AG10803 (cell line): ENCODE data around the gene PCGF1.

ENCODE experiments used
- DNase-seq: peaks from one replicate; pipeline ENCODE4 v3.0.0; 2010; ENCODE audit warnings: low read depth
- H3K4me3 ChIP-seq: 2 replicates; pipeline ENCODE4 v1.5.1; 2011; ENCODE audit warnings: mild to moderate bottlenecking, low read length, control low read depth
- CTCF ChIP-seq: conservative IDR thresholded peaks from 2 replicates; pipeline ENCODE4 v1.5.1; 2011; ENCODE audit warnings: mild to moderate bottlenecking, low read length, control low read depth, inconsistent platforms

The PCGF1 gene

DNA sequence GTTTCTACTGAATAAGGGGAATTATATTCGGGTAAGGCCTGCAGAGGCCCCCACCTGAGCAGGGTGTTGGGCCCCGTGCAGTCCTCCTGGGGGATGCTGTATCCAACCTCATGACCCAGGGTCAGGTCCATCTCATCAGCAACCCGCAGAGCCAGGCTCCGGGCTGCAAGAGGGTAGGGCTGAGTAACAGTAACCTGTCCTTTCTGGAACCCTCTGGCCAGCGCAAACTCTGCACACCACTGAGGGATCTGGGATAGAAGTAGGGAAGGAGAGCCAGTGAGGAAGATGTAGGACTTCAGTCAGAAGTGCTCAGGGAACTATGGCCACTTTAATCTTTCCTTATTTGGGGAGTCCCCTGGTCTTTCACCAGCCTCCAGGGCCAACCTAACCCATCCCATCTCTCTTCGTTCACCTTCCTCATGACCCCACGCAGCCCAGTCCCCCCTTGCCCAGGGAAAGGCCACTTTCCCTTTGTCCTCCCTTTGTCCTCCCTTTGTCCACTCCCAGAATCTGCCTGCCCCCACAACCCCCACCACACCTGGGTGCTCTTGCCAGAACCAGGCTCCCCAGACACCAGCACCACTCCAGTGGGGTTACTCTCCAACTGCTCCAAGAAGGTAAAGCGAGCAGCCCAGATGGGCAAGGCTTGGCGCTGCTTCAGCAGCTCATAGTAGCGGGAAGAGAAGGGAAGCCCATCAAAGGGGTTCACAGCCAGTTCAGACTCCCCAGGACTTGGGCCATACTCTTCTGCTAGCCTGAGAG lies 17.6 kb upstream of the PCGF1 start:
- no peak for TF ChIP-seq CTCF
- DNase-seq: no peak
- no peak overlapping the region for H3K4me3 ChIP-seq

- no peak overlapping the region for H3K4me3 ChIP-seq
- TF ChIP-seq CTCF: no peak
- DNase-seq: no peak
These were observed 16.5 kb upstream of the PCGF1 start for GRCh38 chr2:74524005-74524404.

DNA sequence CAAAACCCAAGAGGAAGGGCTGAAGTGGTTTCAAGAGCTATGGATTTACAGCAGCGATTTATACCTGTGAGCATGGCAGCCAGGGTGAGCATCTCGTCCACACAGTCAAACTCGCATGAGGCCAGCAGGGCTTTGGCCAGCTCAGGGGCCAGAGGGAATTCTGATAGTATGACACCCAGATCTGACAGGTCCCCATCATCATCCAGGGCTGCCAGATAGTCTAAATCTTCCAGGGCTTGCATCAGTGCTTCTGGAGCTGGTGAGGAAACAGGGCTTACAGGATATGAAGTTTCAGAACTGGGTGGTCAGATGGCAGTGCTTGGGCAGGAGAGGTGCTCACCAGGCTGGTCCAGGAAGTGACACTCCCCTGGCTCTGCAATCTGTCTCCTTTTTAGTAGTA lies 15.0 kb upstream of the PCGF1 start:
- no peak for DNase-seq
- no peak overlapping the region for H3K4me3 ChIP-seq
- TF ChIP-seq CTCF: no peak

DNA sequence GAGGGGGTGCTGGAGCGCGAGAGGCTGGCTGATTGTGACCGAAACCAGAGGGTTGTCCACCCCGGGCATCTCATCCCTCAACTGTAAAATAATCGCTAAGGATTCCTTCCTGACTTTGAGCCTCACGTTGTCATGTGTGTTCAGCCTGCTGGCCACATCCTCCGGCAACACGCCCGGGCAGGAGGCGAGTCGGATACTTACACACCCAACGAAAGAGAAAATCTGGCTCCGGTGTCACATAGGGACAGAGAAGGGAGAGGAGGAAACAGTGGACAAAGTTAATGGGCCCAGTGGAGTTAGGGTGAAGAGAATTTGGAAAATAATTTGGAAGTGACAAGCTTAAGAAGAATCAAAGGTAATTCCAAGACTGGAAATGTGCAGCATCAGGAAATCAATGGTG lies 9.2 kb upstream of the PCGF1 start:
- TF ChIP-seq CTCF: no peak
- H3K4me3 ChIP-seq: no peak overlapping the region
- no peak for DNase-seq

GRCh38 chr2:74515981-74516633 lies 8.6 kb upstream of the PCGF1 start:
- TF ChIP-seq CTCF: no peak
- DNase-seq: peak; percentile 37
- no peak overlapping the region for H3K4me3 ChIP-seq

GRCh38 chr2:74515271-74515980 lies 7.9 kb upstream of the PCGF1 start:
- no peak overlapping the region for H3K4me3 ChIP-seq
- DNase-seq: no peak
- TF ChIP-seq CTCF: no peak
